PFSK-1 (cell line): ENCODE measurements around the gene DSG1.

Source experiments
- FOXP2 ChIP-seq: optimal IDR thresholded peaks from 2 replicates; pipeline ENCODE3; 2011; ENCODE audit warnings: borderline replicate concordance, control low read depth, inconsistent platforms; ENCODE audit not compliant: insufficient read depth; ENCODE audit errors: extremely low read length, extremely low read depth
- POLR2AphosphoS5 ChIP-seq: IDR thresholded peaks from 2 replicates; pipeline ENCODE4 v1.6.1; 2012; ENCODE audit warnings: low read depth, mild to moderate bottlenecking, control low read depth, low read length, moderate library complexity
- SIN3A ChIP-seq: IDR thresholded peaks from 2 replicates; pipeline ENCODE4 v1.6.1; 2012; ENCODE audit warnings: mild to moderate bottlenecking, low read length, moderate library complexity, borderline replicate concordance; ENCODE audit not compliant: insufficient read depth
- TAF1 ChIP-seq: IDR thresholded peaks from 2 replicates; pipeline ENCODE4 v1.6.1; 2012; ENCODE audit warnings: low read length, control low read depth, borderline replicate concordance; ENCODE audit not compliant: insufficient read depth
- TF ChIP-seq, protein P1 (sequence below), 2 experiments: IDR thresholded peaks; 2 replicates each; pipeline versions ENCODE4 v1.6.1 to v1.8.0; 2011 to 2012; ENCODE audit warnings: low read depth in 2 of 2, low read length in 2 of 2, control low read depth in 1 of 2, inconsistent platforms in 1 of 2, mild to moderate bottlenecking in 1 of 2, moderate library complexity in 1 of 2; ENCODE audit not compliant: insufficient read depth in 1 of 2

The DSG1 gene

GRCh38 chr18:31294199-31294747 lies 23.7 kb upstream of the DSG1 start:
- no peak for TF ChIP-seq SIN3A
- TF ChIP-seq POLR2AphosphoS5, result no peak
- no peak for TF ChIP-seq TAF1
- TF ChIP-seq, protein P1, sequence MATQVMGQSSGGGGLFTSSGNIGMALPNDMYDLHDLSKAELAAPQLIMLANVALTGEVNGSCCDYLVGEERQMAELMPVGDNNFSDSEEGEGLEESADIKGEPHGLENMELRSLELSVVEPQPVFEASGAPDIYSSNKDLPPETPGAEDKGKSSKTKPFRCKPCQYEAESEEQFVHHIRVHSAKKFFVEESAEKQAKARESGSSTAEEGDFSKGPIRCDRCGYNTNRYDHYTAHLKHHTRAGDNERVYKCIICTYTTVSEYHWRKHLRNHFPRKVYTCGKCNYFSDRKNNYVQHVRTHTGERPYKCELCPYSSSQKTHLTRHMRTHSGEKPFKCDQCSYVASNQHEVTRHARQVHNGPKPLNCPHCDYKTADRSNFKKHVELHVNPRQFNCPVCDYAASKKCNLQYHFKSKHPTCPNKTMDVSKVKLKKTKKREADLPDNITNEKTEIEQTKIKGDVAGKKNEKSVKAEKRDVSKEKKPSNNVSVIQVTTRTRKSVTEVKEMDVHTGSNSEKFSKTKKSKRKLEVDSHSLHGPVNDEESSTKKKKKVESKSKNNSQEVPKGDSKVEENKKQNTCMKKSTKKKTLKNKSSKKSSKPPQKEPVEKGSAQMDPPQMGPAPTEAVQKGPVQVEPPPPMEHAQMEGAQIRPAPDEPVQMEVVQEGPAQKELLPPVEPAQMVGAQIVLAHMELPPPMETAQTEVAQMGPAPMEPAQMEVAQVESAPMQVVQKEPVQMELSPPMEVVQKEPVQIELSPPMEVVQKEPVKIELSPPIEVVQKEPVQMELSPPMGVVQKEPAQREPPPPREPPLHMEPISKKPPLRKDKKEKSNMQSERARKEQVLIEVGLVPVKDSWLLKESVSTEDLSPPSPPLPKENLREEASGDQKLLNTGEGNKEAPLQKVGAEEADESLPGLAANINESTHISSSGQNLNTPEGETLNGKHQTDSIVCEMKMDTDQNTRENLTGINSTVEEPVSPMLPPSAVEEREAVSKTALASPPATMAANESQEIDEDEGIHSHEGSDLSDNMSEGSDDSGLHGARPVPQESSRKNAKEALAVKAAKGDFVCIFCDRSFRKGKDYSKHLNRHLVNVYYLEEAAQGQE (IDR thresholded peaks at IDR 0.05; ENCODE audit: insufficient read depth in 1 of 2, low read depth in 2 of 2, low read length in 2 of 2), result no peak
- no peak for TF ChIP-seq FOXP2

DNA sequence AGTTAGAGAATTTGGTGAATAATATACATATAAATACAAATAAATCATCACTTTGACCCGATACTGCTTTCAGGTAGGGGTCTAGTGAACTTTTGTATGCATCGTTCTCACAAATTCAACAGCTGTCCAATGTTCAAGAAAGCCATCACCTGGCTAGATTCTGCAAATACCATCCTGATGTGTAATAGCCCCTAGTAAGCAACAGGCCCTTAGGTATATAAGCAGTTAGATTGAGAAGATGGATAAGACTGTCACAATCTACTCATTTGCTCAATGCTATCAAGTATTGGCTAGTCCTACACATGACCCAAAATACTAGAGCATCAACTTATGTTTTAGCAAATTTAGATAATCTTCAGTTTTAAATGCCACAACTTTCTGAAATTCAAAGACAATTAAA lies 20.7 kb upstream of the DSG1 start:
- no peak for TF ChIP-seq FOXP2
- no peak for TF ChIP-seq SIN3A
- TF ChIP-seq, protein P1 (IDR thresholded peaks at IDR 0.05; ENCODE audit: insufficient read depth in 1 of 2, low read depth in 2 of 2, low read length in 2 of 2), result no peak

DNA sequence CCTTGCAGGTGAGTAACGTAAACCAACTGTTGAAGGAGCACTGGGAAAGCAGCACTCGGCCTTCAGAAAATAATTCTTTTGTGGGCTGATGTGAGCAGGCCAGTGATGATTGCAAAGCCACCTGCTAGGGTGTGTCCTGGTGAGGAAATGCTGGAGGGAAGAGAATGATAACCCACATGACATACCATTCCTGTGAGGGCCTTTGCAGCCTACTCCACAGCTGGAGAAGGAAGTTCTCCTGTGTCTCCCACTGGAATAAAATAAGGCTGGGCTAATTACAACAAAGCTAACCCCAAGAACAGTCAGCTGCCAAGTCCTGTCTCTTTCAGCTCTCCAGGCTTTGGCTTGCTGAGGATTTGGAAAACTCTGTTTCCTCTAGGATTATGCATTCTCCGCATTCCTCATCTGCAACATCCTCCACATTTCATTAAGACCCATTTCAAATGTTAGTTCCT lies 16.7 kb upstream of the DSG1 start:
- no peak for TF ChIP-seq TAF1
- TF ChIP-seq, protein P1 (IDR thresholded peaks at IDR 0.05; ENCODE audit: insufficient read depth in 1 of 2, low read depth in 2 of 2, low read length in 2 of 2), result no peak
- TF ChIP-seq POLR2AphosphoS5, result no peak
- TF ChIP-seq SIN3A, result no peak
- TF ChIP-seq FOXP2, result no peak

GRCh38 chr18:31302991-31303390 lies 15.0 kb upstream of the DSG1 start:
- TF ChIP-seq SIN3A, result no peak

DNA sequence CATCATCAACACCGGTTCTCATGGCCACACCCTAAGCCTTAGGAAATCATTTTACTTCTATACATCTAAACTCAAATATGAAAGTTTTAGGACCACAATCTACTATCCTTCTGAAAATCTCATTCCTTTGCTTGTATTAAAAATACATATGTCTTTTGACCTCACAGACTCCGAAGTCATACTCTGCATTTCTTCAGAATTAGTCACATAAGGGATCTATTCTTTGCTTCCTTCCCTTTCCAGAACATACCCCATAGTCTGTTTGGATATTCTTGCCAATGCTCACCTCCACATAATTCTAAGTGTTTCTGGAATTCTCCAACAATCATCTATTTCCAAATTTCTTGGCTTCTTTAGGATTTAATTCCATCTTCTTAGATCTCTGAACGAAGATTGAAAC lies 14.2 kb upstream of the DSG1 start:
- TF ChIP-seq POLR2AphosphoS5, result no peak
- no peak for TF ChIP-seq FOXP2
- TF ChIP-seq TAF1, result no peak
- TF ChIP-seq, protein P1 (IDR thresholded peaks at IDR 0.05; ENCODE audit: insufficient read depth in 1 of 2, low read depth in 2 of 2, low read length in 2 of 2), result no peak
- TF ChIP-seq SIN3A, result no peak
